Stimulated activated CD4-positive, alpha-beta T cell treated with anti-CD3 and anti-CD28 coated beads, Interleukin-15, amount 100 ng/mL, for 48 hours (primary cell): ENCODE results near the gene TBX15.

Experiments used
- DNase-seq, 2 donors: peaks; one replicate each; pipeline ENCODE4 v3.0.0-alpha.2; 2020; ENCODE audit warnings: low read depth in 2 of 2

Gene TBX15

DNA sequence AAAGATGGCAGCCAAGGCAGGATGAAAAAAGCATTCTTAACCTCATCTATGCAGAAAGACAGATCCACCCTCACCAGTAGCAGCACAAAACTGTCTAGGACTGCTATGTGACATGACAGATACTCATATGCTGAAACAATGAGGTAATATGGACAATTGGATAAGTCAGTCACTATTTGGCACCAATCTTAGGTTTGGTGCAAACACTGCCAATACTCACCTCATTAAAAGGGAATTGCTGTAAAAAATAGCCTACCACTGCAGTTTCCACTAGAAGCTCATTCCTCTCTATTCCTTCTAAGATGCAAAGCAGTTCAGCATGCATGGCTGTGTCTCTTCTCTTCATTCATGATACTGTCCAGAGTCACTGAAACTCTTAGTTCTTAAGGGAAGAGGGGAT is 91.7 kb downstream of the TBX15 start:
- no peak for DNase-seq

DNA sequence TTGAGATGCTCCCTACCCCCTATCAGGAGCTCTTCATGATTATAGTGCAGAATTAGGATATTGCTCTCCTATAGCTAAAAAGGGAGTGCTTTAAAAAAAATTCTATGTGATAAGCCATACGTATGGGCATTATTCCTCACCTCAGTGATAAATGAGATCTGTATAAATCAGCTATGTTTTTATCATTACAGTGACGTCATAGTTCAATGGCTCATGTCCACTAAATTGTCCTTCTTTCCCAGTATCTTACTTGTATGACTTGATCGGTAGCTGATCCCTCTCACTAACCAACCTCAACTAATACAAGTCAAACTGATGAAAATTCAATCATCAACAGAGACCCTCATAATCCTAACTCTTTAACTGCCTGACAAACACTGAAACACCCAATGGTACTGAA is 93.3 kb downstream of the TBX15 start:
- DNase-seq, result no peak

DNA sequence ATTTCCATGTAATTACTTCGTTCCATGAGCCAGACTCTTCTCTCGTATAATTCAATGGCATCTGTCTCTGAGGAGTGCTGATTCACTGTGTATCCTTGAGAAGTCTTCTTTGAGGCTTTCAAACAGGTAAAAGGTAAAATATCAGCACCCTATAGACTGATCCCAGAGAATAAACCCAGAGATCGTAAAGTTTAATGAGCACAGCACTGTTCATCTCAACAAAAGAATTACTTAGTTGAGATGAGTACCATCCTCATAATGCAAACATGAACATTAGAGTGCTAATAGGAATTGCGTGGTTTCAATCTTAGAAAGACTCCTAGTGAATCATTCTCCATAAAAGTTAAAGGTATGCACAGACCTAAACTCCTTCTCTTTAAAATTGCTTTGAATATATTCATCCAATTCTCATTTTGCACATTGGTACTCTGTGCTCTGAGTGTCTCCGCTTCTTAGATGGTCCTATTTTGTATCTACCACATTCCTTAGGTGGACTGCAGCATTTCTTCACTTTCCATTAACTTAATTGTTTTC is 97.2 kb downstream of the TBX15 start:
- no peak for DNase-seq

DNA sequence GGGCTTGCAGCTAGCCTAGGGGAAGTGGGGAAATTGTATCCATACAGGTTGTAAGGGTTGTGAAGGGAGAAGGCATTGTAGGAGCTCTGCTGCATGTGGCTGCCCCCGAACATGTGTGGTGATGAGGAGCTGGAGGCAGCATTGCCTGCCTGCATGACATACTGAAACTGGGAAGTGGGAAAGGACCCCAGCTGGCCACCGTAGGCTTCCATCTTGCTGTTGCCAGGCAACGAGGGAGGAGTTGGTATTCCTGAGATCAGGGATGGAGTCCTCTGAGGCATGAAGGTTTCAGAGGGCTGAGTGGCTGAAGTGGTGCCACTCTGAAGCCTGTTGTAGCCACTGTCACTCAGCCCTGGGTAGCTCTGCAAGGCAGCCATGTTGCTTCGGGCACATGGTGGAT is 103.2 kb downstream of the TBX15 start:
- no peak for DNase-seq

DNA sequence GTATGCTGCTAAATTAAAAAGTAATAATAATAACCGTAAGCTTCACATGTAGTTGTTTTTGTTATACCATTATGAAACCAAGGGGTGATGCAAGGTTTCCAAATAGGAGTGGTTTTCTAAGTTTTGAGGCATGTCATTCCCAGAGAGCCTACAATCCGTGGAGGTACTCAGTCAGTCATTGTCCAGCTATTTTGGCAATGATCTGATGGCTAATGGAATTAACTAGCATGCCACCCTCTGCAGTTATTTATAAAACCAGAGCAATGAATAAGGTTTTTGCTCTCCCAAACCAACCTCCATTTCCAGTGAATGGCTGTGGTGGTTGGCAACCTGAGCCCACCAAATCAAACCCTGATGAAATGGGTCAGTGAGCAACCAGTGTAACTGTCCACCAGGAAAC is 106.4 kb downstream of the TBX15 start:
- DNase-seq, result no peak

DNA sequence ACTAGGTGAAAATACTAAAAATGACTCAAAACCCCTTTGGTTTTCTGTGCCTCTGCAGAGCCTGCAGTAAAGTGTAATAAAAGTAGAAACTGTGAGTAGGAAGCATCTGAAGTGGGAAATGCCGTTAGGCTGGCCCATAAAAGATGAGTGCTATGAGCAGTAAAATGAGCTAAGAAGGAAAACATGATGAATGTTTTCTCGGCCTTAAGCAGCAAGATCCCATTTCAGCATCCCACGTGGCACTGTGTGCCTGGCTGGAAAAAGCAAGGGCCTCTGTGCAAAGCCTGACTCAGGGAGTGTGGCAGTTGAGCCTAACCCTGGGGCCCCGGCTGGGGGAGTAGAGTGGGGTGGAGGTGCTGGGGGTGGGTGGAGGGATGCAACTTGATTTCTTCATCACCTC is 109.5 kb downstream of the TBX15 start:
- no peak for DNase-seq

DNA sequence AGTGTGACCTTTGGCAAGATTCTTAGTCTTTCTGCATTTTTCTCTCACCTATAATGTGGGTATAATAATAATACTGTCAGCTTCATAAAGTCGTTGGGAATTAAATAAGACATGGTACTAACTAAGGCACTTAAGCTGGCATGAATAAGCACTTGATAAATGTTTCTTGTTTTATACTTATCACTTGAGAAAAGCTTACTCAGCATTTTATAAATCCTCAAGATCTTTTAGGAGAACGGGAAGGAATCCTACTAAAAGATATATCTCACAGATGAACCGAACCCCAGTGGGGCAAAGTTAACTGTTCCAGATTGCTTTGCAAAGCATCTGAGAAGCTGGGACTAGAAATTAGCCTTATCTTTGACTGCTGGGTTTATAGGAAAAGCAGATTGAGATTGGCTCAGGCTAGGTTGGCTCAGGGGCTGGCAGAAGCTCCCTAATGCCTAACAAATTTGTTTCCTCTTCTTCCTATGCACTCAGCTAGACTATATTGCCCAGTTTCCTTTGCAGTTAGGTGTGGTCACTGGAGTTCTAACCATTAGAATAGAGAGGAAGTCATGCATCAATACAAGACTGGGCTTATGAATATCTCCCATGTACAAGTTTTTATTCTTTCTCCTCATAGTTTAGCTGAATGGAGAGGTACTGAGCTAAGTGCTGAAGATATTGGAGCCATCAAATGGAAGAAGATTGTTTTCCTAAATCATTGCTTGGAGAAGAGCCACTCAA is 110.3 kb downstream of the TBX15 start:
- no peak for DNase-seq

DNA sequence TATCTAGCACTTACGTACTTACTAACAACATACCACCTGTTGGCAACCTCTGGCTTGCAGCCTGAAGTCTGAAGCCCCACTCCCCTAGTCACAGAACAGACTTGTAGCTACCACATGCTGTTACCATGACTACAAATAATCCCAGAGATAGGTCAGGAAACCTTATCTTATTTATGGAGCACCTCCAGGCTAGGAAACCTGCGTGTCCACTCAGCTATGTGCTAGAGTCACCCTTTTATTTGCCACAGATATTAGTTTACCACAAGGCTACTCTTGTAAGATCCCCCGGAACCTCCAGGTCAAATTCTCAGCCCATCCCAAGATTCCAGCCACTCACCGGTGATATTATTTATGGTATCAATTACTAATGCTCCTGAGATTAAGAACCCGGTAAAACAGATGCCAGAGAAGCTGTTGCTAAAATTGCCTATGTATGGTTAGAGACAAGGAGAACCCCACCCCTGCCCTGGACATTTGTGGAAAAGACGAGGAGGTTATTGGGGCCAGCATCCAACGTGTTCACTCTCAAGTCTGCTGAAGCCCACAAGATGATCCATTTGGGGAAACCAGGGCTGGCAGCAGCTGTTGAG is 116.5 kb downstream of the TBX15 start:
- DNase-seq, result no peak

DNA sequence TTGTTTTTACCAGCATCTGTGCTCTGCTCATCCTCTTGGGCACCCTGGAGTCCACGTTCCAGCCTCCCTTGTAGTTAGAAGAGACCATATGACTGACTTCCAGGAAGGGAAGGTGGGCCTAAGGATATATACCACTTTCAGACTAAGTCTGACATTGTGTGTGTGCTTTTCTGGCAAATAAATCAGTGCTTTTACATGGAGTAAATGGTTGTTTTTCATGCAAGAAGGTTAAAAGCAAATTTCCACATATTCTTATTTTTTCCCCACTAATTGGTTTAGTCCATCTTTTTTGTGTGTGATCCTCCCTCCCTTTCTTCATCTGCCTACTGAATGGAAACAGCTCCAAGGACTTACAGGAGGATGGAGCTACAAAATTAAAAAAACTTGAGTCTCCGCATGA is 119.8 kb downstream of the TBX15 start:
- no peak for DNase-seq

DNA sequence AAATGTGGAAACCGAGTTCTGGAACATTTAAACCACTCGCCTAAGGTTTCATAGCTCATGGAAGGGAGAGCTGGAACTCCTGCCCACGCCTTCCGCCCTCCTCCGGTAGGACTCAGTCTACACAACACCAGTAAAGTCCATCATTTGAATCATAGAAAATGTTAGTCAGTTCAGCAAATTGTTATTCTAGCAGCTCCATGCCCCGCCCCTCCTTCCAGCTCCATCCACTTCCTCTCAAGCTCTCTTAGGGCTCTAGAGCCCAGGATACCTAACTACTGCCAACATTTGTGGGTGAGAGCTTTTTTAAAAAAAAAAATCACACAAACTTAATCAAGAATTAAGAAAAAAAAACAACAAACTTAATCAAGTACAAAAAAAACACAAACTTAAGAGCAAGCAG is 121.8 kb downstream of the TBX15 start:
- DNase-seq, result no peak

DNA sequence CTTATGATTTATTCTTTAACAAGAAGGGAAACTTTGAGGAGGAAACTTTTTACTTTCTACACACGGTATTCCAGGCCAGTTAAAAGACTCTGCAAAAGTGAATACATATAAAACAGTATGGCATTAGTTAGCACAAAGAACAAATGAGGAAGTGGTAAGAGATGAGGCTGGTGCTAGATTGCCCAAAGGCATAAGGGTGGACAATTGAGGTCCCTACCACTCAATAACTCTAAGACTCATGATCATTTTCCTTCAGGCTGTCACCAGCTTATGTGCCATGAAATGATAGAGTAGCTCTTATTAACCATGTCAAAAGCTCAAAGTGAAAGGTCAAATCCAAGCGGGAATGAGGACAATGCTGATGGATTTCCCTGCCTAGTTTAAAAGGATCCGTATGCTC is 124.5 kb downstream of the TBX15 start:
- no peak for DNase-seq

DNA sequence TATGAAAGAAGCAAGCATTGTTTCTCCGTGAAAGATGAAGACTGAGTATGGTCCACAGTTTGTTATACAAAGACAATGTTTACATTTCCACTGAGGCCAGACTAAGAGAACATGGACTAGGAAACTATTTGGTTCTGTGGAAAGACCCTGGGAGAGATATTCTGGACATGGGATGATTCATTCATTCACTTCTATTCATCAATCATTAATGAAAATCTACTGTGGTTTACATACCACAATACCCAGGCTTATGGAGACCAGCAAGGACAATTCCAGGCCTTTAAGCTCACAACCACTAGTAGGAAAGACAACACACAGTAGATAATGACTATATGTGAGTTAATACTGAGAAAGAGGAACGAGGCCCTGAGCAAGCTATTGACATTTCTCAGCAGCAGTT is 125.4 kb downstream of the TBX15 start:
- DNase-seq, result no peak

DNA sequence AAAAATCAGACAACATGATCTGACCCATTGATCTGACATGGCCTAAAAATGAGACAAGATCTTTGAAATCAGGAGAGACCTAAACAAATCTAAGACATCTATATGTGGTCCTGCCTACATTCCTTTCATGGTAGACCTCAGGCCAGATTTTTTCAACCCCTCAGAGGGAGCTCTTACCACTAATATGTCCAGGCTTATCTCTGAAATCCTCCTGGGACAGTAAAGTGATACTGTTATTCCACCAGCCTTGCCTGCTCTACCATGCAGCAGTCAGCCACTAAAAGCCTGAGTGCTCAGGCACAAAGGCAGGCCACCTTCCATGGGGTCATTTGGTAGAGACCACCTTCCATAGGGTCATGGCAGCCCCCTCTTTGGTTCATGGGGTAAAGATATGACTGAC is 126.9 kb downstream of the TBX15 start:
- DNase-seq, result no peak

DNA sequence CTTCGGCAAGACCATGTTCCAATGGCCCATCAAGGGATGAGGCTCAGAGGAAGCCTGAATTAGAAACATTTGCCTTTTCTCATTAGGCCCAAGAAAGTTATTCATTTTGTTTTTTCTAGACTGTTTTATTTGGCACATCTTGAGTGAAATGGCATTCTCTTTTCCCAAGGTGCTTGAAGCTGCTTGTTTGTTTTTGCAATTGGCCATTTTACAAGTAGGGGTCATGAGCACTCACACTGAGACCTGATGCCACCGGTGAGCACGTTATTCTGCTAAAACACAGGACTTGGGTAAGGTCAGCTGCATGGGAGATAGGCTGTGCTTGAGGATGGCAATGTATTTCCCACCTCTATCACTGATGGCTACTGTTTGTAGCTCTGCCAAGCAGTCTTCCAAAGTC is 128.1 kb downstream of the TBX15 start:
- no peak for DNase-seq

DNA sequence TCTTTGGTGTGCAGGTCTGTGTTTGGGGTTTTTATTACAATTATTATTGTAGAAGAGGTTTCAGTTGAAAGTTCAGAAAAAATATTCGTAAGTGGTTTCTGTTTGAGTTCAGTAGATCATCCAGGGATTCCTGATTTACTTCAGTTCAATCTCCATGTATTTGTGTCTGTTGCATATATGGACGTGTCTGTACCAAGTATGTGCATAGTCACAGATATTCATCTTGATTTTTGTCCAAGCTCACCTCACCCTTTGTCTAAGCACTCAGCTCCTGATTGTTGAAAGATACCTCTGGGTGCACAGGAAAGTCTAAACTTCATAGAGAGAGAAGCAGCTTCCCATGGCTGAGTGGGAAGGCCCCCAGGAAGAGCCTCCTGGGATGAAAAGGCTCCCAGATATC is 141.7 kb downstream of the TBX15 start:
- DNase-seq, result no peak

DNA sequence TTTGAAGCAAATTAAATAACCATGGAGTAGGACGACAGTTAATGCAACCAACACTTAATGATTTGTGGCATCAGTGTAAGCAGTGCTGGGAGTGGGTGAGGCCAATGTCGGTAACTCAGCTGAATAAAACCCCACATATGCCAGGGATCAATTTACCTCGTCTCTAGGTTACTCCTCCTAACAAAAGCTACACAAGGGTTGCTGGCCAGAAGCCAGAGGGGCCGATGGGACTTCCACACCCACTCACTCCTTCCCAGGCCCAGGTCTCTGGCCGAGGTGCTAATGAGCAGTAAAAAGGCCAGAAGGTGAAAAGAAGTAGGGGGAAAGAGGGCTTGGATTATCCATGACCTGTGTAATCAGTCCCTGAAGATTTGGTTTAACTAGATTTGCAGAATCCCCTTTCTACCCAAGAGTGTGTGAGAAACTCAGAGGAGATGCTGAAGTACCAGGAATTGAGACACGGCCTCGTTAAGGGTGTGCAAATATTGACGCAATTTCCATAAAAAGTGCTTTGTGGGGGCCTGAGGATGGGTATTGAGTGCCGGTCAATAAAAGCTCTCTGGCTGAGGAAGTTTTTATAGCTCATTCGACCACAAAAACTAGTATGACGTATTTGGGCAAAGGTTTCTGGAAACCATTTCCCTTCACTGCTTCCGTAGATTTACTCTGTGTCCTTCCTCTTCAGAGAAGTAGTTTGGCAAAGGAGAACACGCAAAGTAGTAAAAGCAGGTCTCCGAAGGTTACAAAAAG is 145.5 kb downstream of the TBX15 start:
- DNase-seq, result no peak

DNA sequence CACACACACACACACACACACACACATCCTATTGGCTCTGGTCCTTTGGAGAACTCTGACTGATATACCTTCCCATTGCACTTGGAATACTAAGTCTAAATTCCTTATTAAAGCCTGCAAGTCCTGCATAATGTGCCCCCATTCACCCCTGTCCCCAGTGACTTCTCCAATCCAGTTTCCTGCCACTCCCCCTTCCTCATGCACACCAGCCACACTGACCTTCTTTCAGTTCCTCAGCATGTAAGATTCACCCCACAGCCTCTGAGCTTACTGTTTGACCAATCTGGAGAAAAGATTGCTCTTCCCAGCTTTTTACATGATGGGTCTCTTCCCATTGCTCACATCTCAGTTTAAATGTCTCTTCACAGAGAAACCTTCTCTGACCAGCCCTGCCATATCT is 146.6 kb downstream of the TBX15 start:
- DNase-seq, result no peak
